WTC11 (cell line): ENCODE results near the gene KBTBD12.

Experiments
- ATF3 ChIP-seq: sonication (generic); formaldehyde crosslinking; conservative IDR thresholded peaks from 2 replicates; pipeline ENCODE4 v1.8.1; 2022; ENCODE audit warnings: mild to moderate bottlenecking, missing genetic modification reagents
- CTCF ChIP-seq: fragments of 200-600 bp; IDR thresholded peaks from 2 replicates; pipeline ENCODE4 v1.8.0; 2022; ENCODE audit warnings: antibody characterized with exemption
- KAT7 ChIP-seq: sonication (generic); formaldehyde crosslinking; IDR thresholded peaks from 2 replicates; pipeline ENCODE4 v1.8.1; 2023; ENCODE audit warnings: missing genetic modification reagents, mild to moderate bottlenecking, borderline replicate concordance
- NR3C1 ChIP-seq: sonication (generic); formaldehyde crosslinking; conservative IDR thresholded peaks from 2 replicates; pipeline ENCODE4 v1.8.1; 2023; ENCODE audit warnings: low read depth, mild to moderate bottlenecking, missing genetic modification reagents
- TF ChIP-seq, protein P1 (sequence below): sonication (generic); formaldehyde crosslinking; IDR thresholded peaks from 2 replicates; pipeline ENCODE4 v1.8.1; 2023; ENCODE audit warnings: mild to moderate bottlenecking, moderate library complexity, missing genetic modification reagents
- TF ChIP-seq, protein P2 (sequence below): sonication (generic); formaldehyde crosslinking; IDR thresholded peaks from 2 replicates; pipeline ENCODE4 v1.8.0; 2022; ENCODE audit warnings: mild to moderate bottlenecking, missing genetic modification reagents

- no peak for TF ChIP-seq CTCF
- TF ChIP-seq NR3C1 (CRISPR knock-in tag): no peak
- TF ChIP-seq, protein P1, sequence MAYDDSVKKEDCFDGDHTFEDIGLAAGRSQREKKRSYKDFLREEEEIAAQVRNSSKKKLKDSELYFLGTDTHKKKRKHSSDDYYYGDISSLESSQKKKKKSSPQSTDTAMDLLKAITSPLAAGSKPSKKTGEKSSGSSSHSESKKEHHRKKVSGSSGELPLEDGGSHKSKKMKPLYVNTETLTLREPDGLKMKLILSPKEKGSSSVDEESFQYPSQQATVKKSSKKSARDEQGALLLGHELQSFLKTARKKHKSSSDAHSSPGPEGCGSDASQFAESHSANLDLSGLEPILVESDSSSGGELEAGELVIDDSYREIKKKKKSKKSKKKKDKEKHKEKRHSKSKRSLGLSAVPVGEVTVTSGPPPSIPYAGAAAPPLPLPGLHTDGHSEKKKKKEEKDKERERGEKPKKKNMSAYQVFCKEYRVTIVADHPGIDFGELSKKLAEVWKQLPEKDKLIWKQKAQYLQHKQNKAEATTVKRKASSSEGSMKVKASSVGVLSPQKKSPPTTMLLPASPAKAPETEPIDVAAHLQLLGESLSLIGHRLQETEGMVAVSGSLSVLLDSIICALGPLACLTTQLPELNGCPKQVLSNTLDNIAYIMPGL (CRISPR knock-in tag): no peak
- TF ChIP-seq, protein P2, sequence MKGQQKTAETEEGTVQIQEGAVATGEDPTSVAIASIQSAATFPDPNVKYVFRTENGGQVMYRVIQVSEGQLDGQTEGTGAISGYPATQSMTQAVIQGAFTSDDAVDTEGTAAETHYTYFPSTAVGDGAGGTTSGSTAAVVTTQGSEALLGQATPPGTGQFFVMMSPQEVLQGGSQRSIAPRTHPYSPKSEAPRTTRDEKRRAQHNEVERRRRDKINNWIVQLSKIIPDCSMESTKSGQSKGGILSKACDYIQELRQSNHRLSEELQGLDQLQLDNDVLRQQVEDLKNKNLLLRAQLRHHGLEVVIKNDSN (CRISPR knock-in tag): no peak
- no peak for TF ChIP-seq KAT7
- TF ChIP-seq ATF3 (CRISPR knock-in tag): no peak
These were observed 18.4 kb downstream of the KBTBD12 start for GRCh38 chr3:127933396-127933795.
